Keratinocyte (primary cell): ENCODE results near the gene PCDH9.

Experiments
- EZH2 ChIP-seq: IDR thresholded peaks from one replicate; pipeline ENCODE4 v1.6.1; 2012; ENCODE audit warnings: inconsistent platforms, mild to moderate bottlenecking, low read length, moderate library complexity
- TF ChIP-seq, protein P1 (sequence below), 3 experiments: IDR thresholded peaks in 1 of 3; conservative IDR thresholded peaks in 1 of 3; optimal IDR thresholded peaks in 1 of 3; 2 replicates in 2 of 3; 3 replicates in 1 of 3; pipeline versions ENCODE3 to v1.5.1; 2011; ENCODE audit warnings: low read length in 3 of 3, mild to moderate bottlenecking in 3 of 3, moderate library complexity in 2 of 3, control low read depth in 1 of 3, inconsistent platforms in 1 of 3; ENCODE audit not compliant: insufficient read depth in 2 of 3; ENCODE audit errors: extremely low read depth in 1 of 3

DNA sequence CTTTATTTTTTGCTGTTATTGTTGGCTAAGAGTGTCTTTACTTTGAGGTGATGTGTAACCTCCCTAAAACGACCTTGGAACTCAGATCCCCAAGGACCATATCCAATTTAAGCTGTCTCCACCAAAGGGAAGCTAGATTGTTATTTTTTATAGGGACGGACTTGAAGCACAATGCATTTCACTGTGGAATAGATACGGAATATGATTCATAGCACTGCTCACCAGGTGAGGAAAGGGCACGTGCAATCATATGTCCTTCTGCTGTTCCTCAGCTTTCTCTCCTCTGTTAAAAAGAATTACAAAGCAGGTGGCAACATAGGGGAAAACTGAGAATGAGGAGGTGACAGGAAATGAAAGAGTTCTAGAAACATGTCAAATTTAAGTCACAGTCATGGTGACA, 679.0 kb downstream of the PCDH9 start:
- TF ChIP-seq, protein P1, sequence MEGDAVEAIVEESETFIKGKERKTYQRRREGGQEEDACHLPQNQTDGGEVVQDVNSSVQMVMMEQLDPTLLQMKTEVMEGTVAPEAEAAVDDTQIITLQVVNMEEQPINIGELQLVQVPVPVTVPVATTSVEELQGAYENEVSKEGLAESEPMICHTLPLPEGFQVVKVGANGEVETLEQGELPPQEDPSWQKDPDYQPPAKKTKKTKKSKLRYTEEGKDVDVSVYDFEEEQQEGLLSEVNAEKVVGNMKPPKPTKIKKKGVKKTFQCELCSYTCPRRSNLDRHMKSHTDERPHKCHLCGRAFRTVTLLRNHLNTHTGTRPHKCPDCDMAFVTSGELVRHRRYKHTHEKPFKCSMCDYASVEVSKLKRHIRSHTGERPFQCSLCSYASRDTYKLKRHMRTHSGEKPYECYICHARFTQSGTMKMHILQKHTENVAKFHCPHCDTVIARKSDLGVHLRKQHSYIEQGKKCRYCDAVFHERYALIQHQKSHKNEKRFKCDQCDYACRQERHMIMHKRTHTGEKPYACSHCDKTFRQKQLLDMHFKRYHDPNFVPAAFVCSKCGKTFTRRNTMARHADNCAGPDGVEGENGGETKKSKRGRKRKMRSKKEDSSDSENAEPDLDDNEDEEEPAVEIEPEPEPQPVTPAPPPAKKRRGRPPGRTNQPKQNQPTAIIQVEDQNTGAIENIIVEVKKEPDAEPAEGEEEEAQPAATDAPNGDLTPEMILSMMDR (optimal IDR thresholded peaks at IDR 0.05 in 1 of 3, IDR thresholded peaks at IDR 0.05 in 1 of 3, conservative IDR thresholded peaks at IDR 0.05 in 1 of 3; ENCODE audit: extremely low read depth in 1 of 3, insufficient read depth in 2 of 3, low read length in 3 of 3): no peak
- TF ChIP-seq EZH2: no peak
